Thoracic aorta (tissue), 2 donors: ENCODE measurements around the gene SRSF4. TPM values are rescaled to one million over a fixed set of nuclear protein-coding genes. Genes with fewer than 3 reads are reported as not detected.
"Not testable (repeated sequence)": the region's sequence is repeated elsewhere in the genome, so short reads cannot be mapped to it uniquely, and the experiment has no call there.

Experiments
- ATAC-seq: fragments of 150-250 bp; one replicate; pipeline ENCODE4 v1.8.0; 2017; ENCODE audit warnings: low read depth; ENCODE audit not compliant: insufficient number of reproducible peaks, low FRiP score
- DNase-seq: peaks from one replicate; pipeline ENCODE4 v3.0.0-alpha.2; 2020; ENCODE audit warnings: low spot score
- H3K27ac ChIP-seq, 2 donors: fragments of 200-600 bp; sonication (generic); 1 replicate in 1 of 2; 2 replicates in 1 of 2; pipeline ENCODE4 v1.5.1; 2016; ENCODE audit warnings: mild to moderate bottlenecking in 2 of 2, moderate library complexity in 2 of 2
- H3K27me3 ChIP-seq: fragments of 200-600 bp; sonication (generic); replicated peaks from 2 replicates; pipeline ENCODE4 v1.6.0; 2016; ENCODE audit warnings: mild to moderate bottlenecking; ENCODE audit not compliant: insufficient read depth
- H3K36me3 ChIP-seq: fragments of 200-600 bp; sonication (generic); one replicate; pipeline ENCODE4 v1.5.1; 2016
- H3K4me1 ChIP-seq, 2 donors: fragments of 200-600 bp; sonication (generic); 1 replicate in 1 of 2; 2 replicates in 1 of 2; pipeline versions ENCODE4 v1.5.1 to v1.6.0; 2016; ENCODE audit warnings: low read depth in 2 of 2, mild to moderate bottlenecking in 1 of 2; ENCODE audit not compliant: control insufficient read depth in 1 of 2
- H3K4me3 ChIP-seq: fragments of 200-600 bp; sonication (generic); 2 replicates; pipeline ENCODE4 v1.5.1; 2016; ENCODE audit warnings: mild to moderate bottlenecking
- H3K9me3 ChIP-seq: fragments of 200-600 bp; sonication (generic); 2 replicates; pipeline ENCODE4 v1.5.1; 2016
- CTCF ChIP-seq: fragments of 200-600 bp; sonication (generic); IDR thresholded peaks from one replicate; pipeline ENCODE4 v1.5.1; 2019; ENCODE audit warnings: antibody characterized with exemption
- total RNA-seq, 2 donors: library from RNA; depleted of rRNA; stranded (reverse); fragments of >200 nt; gene quantifications; one replicate each; pipeline versions ENCODE4 v1.1.0 to v1.2.3, GENCODE V29; 2016

The SRSF4 gene
- total RNA-seq, 2 donors from 2014 or later: 52.5 to 96.4 TPM

GRCh38 chr1:29224356-29224837 is 42.7 kb upstream of the SRSF4 start:
- H3K9me3 ChIP-seq: no peaks in the 10 kb centered on the region
- no peak overlapping the region for H3K4me3 ChIP-seq
- no peak for TF ChIP-seq CTCF
- no peaks in the 10 kb centered on the region for H3K27me3 ChIP-seq
- peaks cover 0 to 2% of the 10 kb centered on the region in 2 donors for H3K4me1 ChIP-seq
- no peak for ATAC-seq
- H3K36me3 ChIP-seq: peaks cover 11% of the 10 kb centered on the region
- H3K27ac ChIP-seq: no peak overlapping the region
- no peak for DNase-seq

- DNase-seq (no peak), ATAC-seq (no peak)
- no peaks in the 10 kb centered on the region for H3K4me1 ChIP-seq
- peaks cover 11% of the 10 kb centered on the region for H3K36me3 ChIP-seq
- no peak overlapping the region for H3K27ac ChIP-seq
- H3K27me3 ChIP-seq: no peaks in the 10 kb centered on the region
- TF ChIP-seq CTCF: no peak
- no peaks in the 10 kb centered on the region for H3K9me3 ChIP-seq
- H3K4me3 ChIP-seq: no peak overlapping the region
Measured at GRCh38 chr1:29223521-29223920, 41.8 kb upstream of the SRSF4 start.

GRCh38 chr1:29222686-29223085 is 41.0 kb upstream of the SRSF4 start:
- Histone ChIP-seq H3K4me3 (no peak overlapping the region), H3K27ac (no peak overlapping the region), H3K4me1 (no peaks in the 10 kb centered on the region), H3K27me3 (no peaks in the 10 kb centered on the region), H3K9me3 (no peaks in the 10 kb centered on the region), H3K36me3 (peaks cover 11% of the 10 kb centered on the region)
- no peak for DNase-seq
- ATAC-seq: no peak
- TF ChIP-seq CTCF: no peak

GRCh38 chr1:29222260-29222659 is 40.6 kb upstream of the SRSF4 start:
- H3K9me3 ChIP-seq, H3K4me1 ChIP-seq, H3K27me3 ChIP-seq, H3K4me3 ChIP-seq, ATAC-seq, H3K27ac ChIP-seq, DNase-seq: not testable (repeated sequence)
- peaks cover 11% of the 10 kb centered on the region for H3K36me3 ChIP-seq

- H3K36me3 ChIP-seq: peaks cover 11% of the 10 kb centered on the region
- no peaks in the 10 kb centered on the region for H3K9me3 ChIP-seq
- TF ChIP-seq CTCF: no peak
- H3K4me1 ChIP-seq: no peaks in the 10 kb centered on the region
- DNase-seq: no peak
- no peak overlapping the region for H3K27ac ChIP-seq
- ATAC-seq: no peak
- H3K4me3 ChIP-seq: no peak overlapping the region
- no peaks in the 10 kb centered on the region for H3K27me3 ChIP-seq
Measured at GRCh38 chr1:29221296-29221695, 39.6 kb upstream of the SRSF4 start.

GRCh38 chr1:29218223-29218622 is 36.5 kb upstream of the SRSF4 start:
- no peak for TF ChIP-seq CTCF
- Histone ChIP-seq H3K36me3 (no peaks in the 10 kb centered on the region), H3K4me3 (no peak overlapping the region), H3K27ac (no peak overlapping the region), H3K4me1 (no peaks in the 10 kb centered on the region), H3K9me3 (no peaks in the 10 kb centered on the region), H3K27me3 (no peaks in the 10 kb centered on the region)
- DNase-seq (no peak), ATAC-seq (no peak)
